ENCODE data around the gene ARSH. TPM values are rescaled to one million over a fixed set of nuclear protein-coding genes. Genes with fewer than 3 reads are reported as not detected.

Gene ARSH
- total and polyA plus RNA-seq, 2 donors (not counting 1 experiment from before 2014, with no cell fraction given), result not detected

DNA sequence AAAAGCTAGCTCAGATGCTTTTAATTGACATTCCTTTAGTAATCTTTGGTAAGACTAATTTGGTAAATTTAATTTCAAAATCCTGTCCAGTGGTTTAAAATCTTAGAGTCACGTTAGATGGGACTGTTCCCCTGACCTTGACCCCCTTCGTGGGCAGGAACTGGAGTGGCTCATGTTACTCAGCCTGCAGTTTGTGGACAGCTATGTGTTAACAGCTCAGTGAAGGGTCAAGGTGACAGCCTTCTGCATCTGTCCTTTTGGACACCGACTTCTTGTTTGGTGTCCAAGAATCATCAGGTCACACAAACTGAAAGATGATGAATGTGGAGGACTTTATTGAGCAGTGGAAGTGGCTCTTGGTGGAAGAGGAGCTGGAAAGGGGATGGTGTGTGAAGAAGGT is 37.9 kb downstream of the ARSH start:
- H3K4me2 ChIP-seq (replicated peaks; ENCODE audit: low read depth, low read length, poor library complexity, severe bottlenecking), result no peak overlapping the region
- no peak overlapping the region for H3K27ac ChIP-seq (ENCODE audit: low read length in 2 of 2)
- 100% methylated on average over 3 of the region's 3 CpGs for WGBS (ENCODE audit: insufficient coverage)
- H3K27me3 ChIP-seq (replicated peaks in 1 of 4; ENCODE audit: control extremely low read depth in 1 of 4, control insufficient read depth in 3 of 4, insufficient read depth in 4 of 4, low read length in 3 of 4), result no peaks in the 10 kb centered on the region
- H3K36me3 ChIP-seq (replicated peaks in 1 of 2; ENCODE audit: control extremely low read depth in 1 of 2, control insufficient read depth in 1 of 2, extremely low read depth in 1 of 2, insufficient read depth in 2 of 2, low read length in 1 of 2), result no peaks in the 10 kb centered on the region
- DNase-seq (no peak), ATAC-seq (ENCODE audit: low read depth) (no peak)
- H4K20me1 ChIP-seq (ENCODE audit: control insufficient read depth, insufficient read depth, low read length, poor library complexity, severe bottlenecking), result no peaks in the 10 kb centered on the region
- H3K79me2 ChIP-seq (ENCODE audit: control insufficient read depth, insufficient read depth, low read length), result no peaks in the 10 kb centered on the region
- H2AFZ ChIP-seq (ENCODE audit: insufficient read depth, low read depth, low read length, poor library complexity, severe bottlenecking), result no peak overlapping the region
- TF ChIP-seq EZH2 (IDR thresholded peaks at IDR 0.05; ENCODE audit: borderline replicate concordance, insufficient read depth, low read depth, low read length, poor library complexity, severe bottlenecking), result no peak
- TF ChIP-seq, protein P1, sequence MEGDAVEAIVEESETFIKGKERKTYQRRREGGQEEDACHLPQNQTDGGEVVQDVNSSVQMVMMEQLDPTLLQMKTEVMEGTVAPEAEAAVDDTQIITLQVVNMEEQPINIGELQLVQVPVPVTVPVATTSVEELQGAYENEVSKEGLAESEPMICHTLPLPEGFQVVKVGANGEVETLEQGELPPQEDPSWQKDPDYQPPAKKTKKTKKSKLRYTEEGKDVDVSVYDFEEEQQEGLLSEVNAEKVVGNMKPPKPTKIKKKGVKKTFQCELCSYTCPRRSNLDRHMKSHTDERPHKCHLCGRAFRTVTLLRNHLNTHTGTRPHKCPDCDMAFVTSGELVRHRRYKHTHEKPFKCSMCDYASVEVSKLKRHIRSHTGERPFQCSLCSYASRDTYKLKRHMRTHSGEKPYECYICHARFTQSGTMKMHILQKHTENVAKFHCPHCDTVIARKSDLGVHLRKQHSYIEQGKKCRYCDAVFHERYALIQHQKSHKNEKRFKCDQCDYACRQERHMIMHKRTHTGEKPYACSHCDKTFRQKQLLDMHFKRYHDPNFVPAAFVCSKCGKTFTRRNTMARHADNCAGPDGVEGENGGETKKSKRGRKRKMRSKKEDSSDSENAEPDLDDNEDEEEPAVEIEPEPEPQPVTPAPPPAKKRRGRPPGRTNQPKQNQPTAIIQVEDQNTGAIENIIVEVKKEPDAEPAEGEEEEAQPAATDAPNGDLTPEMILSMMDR (IDR thresholded peaks at IDR 0.05), result no peak
- no peaks in the 10 kb centered on the region for H3K4me1 ChIP-seq (ENCODE audit: control insufficient read depth in 2 of 2, insufficient read depth in 2 of 2, low read length in 2 of 2)
- H3K9me3 ChIP-seq (ENCODE audit: control extremely low read depth in 1 of 3, control insufficient read depth in 2 of 3, insufficient read depth in 1 of 3, low read length in 2 of 3), result no peaks in the 10 kb centered on the region
- Mint-ChIP-seq H3K27me3 (no peaks in the 10 kb centered on the region), H3K4me3 (no peak overlapping the region), H3K9me3 (ENCODE audit: insufficient read depth) (no peaks in the 10 kb centered on the region), H3K4me1 (no peaks in the 10 kb centered on the region), H3K27ac (no peak overlapping the region)
- POLR2A ChIA-PET, result no interaction called here
- no peak overlapping the region for H3K9ac ChIP-seq (ENCODE audit: low read length)
- CTCF ChIA-PET, result no interaction called here
- intact Hi-C loops (cut with micrococcal nuclease), result no loop called here
- no peak overlapping the region for H3K4me3 ChIP-seq (ENCODE audit: control extremely low read depth in 1 of 5, extremely low read depth in 1 of 5, insufficient read depth in 1 of 5, low read depth in 2 of 5, low read length in 4 of 5)

DNA sequence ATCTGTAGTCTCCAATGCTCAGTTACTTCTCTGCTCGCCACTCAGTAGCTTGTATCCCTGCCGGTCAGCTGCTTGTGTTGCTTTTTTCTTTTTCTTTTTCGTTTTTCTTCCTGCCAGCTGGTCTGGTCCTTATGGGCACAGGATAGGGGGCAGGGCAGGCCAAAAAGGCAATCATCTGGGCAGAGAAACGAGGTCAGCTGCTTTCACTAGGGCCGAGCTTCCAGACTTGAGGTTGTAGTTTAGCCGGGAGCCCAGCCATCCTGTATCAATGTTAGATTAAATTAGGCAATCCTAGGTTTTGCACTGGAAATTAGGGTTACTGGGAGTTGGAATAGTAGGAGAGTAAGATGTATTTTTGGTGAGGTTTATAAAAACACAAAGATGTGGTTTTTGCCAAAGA is 38.3 kb downstream of the ARSH start:
- intact Hi-C loops (cut with micrococcal nuclease), result no loop called here
- Histone ChIP-seq H3K9me3 (ENCODE audit: control extremely low read depth in 1 of 3, control insufficient read depth in 2 of 3, insufficient read depth in 1 of 3, low read length in 2 of 3) (no peaks in the 10 kb centered on the region), H3K9ac (ENCODE audit: low read length) (no peak overlapping the region), H3K27ac (ENCODE audit: low read length in 2 of 2) (no peak overlapping the region), H4K20me1 (ENCODE audit: control insufficient read depth, insufficient read depth, low read length, poor library complexity, severe bottlenecking) (no peaks in the 10 kb centered on the region), H3K36me3 (replicated peaks in 1 of 2; ENCODE audit: control extremely low read depth in 1 of 2, control insufficient read depth in 1 of 2, extremely low read depth in 1 of 2, insufficient read depth in 2 of 2, low read length in 1 of 2) (no peaks in the 10 kb centered on the region), H3K4me2 (replicated peaks; ENCODE audit: low read depth, low read length, poor library complexity, severe bottlenecking) (no peak overlapping the region), H3K79me2 (ENCODE audit: control insufficient read depth, insufficient read depth, low read length) (no peaks in the 10 kb centered on the region), H3K27me3 (replicated peaks in 1 of 4; ENCODE audit: control extremely low read depth in 1 of 4, control insufficient read depth in 3 of 4, insufficient read depth in 4 of 4, low read length in 3 of 4) (no peaks in the 10 kb centered on the region), H2AFZ (ENCODE audit: insufficient read depth, low read depth, low read length, poor library complexity, severe bottlenecking) (no peak overlapping the region), H3K4me3 (ENCODE audit: control extremely low read depth in 1 of 5, extremely low read depth in 1 of 5, insufficient read depth in 1 of 5, low read depth in 2 of 5, low read length in 4 of 5) (no peak overlapping the region), H3K4me1 (ENCODE audit: control insufficient read depth in 2 of 2, insufficient read depth in 2 of 2, low read length in 2 of 2) (no peaks in the 10 kb centered on the region)
- ATAC-seq (ENCODE audit: low read depth) (no peak), DNase-seq (no peak)
- Mint-ChIP-seq H3K4me1 (no peaks in the 10 kb centered on the region), H3K9me3 (ENCODE audit: insufficient read depth) (no peaks in the 10 kb centered on the region), H3K27me3 (no peaks in the 10 kb centered on the region), H3K4me3 (no peak overlapping the region), H3K27ac (no peak overlapping the region)
- ChIA-PET CTCF (no interaction called here), POLR2A (no interaction called here)
- WGBS (ENCODE audit: insufficient coverage), result 90% methylated on average over 2 of the region's 6 CpGs
- TF ChIP-seq EZH2 (IDR thresholded peaks at IDR 0.05; ENCODE audit: borderline replicate concordance, insufficient read depth, low read depth, low read length, poor library complexity, severe bottlenecking), result no peak
- TF ChIP-seq, protein P1 (IDR thresholded peaks at IDR 0.05), result no peak
